COLO668 (cell line): ENCODE results near the gene ANKRD53.

Experiments
- DNase-seq: peaks from one replicate; lab custom pipeline; 2025; ENCODE audit not compliant: unreplicated experiment; lab: John Stamatoyannopoulos, UW

ANKRD53 gene

DNA sequence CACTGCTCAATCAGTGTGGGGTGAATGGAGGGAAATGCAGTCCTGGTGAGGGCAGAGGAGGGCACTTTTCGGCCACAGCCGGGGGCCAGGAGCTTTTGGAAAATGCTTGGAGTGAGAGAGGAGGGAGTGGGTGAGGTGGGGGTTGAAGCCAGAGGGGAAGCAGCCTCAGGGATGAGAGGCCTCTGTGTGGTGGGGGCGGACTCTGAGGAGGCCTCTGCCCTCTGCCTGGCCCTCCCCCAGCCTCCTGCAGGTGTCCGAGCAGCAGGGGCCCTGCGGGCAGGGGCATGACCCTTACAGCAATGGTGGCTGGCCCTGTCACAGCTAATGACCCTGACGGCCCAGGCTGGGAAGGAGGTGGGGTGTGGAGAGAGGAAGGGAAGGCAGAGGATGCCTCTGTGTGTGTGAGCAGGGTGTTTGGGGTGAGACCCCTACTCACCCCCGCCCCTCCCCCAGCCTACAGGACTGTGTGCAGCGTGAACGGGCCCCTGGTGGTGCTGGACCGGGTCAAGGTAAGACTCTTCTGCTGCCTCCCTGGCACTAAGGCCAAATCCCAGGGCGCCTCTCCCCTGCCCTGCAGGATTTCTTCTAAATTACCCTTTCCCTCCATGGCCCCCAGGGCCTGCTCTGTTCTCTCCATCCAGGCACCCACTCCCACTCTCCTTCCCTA is 35.1 kb upstream of the ANKRD53 start:
- no peak for DNase-seq

DNA sequence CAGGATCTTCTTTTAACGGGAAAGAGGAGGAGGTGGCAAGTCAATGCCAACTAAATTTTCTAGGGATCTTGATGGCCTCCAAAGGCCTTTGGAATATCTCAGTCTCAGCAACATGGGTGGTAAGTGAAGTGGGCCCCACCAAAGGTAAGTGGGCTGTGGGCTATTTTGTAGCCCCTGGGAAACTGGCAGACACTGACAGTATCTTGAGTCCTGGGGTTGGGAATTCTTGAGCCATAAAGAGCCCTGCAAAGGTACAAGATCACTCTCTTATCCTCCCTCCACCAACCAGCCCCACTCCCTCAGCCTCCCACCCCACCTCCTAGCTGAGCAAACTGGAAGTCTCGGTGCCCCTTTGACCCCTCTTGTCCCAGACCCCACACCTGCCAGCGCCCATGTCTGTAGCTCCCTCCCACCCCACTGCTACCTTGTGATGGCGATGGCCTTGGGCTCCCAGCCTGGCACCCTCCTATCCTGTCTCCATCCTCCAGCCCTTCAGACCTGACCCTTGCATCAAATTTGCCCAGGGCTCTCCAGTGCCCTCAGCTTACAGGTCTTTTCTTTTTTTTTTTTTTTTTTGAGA is 34.2 kb upstream of the ANKRD53 start:
- no peak for DNase-seq

DNA sequence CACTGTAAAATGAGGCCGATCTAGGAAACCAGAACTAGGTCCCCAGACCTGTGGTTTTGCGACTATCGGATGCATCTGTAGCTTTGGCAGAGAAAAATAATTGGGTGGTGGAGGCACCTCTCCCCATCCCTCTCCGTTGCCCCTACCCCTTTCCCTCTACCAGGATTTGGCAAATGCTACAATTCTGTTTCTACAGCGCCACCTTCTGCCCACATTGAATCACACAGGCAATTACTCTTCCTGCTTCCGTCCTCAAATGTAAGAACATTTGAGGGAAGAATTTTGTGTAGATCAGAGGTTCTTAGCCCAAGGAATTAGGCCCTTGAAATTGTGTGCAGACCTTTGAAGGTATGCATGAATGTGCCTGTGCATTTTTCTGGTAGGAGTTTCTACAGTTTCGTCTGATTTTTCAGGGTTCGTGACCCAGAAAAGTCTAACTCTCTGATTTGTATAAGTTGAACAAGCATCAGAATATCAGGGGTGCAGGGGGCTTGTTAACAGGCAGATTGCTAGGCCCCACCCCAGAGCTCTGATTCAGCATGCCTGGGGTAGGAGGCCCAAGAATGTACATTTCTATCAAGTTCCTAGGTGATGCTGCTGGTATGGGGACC is 31.5 kb upstream of the ANKRD53 start:
- DNase-seq, result peak; percentile 58

DNA sequence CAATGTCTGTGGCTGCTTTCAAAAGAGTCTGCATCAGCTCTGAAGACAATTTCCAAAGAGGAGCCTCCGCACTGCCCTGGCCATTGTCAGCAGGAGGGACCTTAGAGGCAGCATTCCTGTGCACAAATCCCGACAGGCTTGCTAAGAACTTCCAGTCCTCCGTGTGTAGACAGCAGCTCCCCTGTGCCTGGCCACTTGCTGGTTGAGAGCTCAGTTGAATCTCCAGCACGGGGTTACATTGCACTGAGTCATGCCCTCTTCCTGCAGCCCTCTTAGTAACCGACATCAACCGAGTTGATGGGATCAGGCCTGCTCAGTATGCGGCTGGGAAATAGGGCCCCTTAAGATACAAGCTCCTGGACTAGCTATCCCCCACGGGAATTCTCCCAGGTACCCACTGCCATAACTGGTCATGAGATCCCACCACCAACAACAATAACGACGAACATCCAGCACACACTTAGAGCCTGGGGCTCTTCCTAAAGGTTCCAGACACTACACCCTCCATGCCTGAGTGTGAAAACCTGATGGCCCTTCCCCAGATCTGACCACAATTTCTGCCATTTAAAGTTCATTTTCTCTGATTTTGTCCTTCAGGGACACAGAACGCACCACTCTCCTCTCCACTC is 30.8 kb upstream of the ANKRD53 start:
- no peak for DNase-seq

DNA sequence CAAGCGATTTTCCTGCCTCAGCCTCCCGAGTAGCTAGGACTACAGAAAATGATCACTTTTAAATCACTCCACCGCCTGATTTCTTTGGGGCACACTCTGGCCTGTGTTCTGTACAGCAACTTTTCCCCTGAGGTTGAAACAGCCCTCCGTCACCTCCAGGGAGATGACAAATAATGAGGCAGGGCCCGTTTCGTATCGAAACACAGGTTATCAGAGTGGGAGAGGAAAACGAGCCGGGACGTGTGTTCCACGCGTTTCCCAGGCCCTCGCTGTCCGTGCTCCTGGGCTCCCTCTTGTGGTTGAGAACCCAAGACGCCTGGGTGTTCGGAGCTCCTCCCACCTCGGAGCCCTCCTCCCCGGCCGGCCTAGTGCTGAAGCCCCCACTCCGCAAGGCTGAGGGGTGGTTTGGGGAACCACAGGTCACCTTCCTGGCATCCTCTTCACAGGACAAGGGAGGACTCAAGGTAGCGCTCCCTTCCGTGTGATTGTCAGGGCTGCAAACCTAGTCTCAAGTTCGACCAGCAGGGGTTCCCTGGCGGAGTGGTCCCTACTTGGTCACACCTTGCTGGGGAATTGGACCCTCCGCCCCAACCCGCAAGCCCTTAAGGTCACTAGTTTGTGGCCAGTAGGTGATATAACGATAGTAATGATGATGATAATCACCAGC is 30.0 kb upstream of the ANKRD53 start:
- peak; percentile 79 for DNase-seq

DNA sequence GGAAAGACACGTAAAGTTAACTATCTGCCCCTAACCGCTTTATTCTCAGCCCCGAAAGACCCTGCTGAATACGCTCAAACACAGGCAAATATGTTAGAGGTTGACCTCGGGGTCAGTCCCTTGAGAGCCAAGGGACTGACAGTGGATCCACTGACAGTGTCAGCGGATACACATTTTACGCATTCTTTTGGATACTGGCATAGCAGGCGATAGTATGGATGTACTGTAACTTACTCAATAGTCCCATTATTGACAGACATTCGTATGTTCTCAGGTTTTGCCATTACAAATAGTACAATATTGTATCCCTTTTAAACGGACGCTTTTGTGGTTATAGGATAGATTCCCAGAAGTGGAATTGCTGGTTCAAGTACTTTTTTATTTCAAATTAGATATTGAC is 29.3 kb upstream of the ANKRD53 start:
- no peak for DNase-seq

DNA sequence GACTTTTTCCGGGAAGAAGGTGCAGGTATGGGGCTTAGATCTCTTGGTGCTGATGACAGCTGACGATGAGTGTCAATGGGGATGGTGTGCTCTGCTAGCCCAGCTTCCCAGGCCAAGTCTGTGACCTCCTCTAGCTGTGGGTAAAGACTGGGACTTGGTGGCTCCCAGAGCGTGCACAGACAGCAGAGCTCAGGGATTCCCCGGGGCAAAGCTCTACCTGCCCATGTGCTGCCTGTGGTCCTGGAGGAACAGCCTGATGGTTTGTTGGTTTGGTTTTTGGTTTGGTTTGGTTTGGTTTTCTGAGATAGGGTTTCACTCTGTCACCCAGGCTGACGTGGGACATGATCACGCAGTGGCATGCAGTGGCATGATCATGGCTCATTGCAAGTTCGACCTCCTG is 23.5 kb upstream of the ANKRD53 start:
- DNase-seq, result no peak

GRCh38 chr2:70956141-70956540 is 22.3 kb upstream of the ANKRD53 start:
- no peak for DNase-seq

- DNase-seq, result no peak
Measured at GRCh38 chr2:70957798-70958197, 20.6 kb upstream of the ANKRD53 start.

GRCh38 chr2:70958759-70959158 is 19.7 kb upstream of the ANKRD53 start:
- DNase-seq, result no peak

DNA sequence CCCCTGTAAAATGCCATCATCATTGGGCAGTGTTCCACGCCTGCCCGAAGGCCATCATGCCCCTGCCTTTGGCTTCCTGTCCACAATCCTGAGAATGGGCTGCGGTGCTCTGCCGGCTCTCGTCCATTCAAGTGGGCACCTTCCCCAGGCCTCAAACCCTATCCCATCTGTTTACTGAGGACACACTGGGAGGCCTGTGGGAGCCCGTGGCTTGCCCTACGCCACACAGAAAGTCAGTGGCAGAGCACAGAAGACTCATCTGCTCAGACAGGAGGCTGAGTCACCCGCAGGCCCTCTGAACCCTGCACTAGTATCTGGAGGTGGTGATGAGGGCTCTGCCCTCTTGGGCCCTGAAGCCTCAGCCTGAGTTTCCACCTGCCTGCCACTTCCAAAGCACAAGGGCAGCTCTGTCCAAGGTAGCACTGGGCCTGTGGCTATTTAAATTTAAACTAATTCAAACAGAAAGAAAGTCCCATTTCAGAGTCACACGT is 19.1 kb upstream of the ANKRD53 start:
- no peak for DNase-seq

GRCh38 chr2:70959851-70960832 is 18.3 kb upstream of the ANKRD53 start:
- DNase-seq, result no peak

DNA sequence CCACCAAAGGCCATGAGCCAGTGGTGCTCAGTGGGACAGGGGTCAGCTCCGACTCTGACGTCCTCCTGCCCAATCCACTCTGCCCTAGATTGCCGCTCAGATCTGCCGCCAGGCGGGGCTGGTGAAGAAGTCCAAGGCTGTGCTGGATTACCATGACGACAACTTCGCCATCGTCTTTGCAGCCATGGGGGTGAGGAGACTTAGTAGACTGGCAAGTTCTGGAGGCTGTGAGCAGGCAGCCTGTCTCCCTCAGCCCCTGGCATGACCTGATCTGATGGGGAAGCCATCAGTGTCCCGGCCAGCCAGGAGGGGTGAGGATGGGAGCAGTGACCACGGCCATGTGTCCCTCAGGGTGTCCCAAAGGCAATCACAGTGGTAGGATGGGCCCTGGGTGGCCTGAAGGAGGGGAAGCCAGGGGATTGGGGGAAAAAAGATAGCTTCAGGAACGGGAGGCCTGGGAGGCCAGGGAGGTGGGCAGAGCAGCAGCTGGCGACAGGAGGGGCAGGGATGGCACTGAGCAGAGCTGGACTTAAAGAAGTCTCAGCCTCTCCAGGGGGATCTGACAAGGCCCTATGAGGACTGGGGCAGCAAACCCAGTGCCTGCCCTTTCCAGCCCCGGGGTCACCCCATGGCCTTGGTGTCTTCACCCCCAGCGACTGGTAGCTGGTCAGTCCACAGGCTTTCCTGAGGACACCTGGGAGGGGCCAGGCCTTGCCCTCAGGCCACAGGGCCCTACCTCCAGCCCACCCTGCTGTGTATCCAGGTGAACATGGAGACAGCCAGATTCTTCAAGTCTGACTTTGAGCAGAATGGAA is 17.4 kb upstream of the ANKRD53 start:
- no peak for DNase-seq

- no peak for DNase-seq
Measured at GRCh38 chr2:70961648-70961994, 16.8 kb upstream of the ANKRD53 start.

DNA sequence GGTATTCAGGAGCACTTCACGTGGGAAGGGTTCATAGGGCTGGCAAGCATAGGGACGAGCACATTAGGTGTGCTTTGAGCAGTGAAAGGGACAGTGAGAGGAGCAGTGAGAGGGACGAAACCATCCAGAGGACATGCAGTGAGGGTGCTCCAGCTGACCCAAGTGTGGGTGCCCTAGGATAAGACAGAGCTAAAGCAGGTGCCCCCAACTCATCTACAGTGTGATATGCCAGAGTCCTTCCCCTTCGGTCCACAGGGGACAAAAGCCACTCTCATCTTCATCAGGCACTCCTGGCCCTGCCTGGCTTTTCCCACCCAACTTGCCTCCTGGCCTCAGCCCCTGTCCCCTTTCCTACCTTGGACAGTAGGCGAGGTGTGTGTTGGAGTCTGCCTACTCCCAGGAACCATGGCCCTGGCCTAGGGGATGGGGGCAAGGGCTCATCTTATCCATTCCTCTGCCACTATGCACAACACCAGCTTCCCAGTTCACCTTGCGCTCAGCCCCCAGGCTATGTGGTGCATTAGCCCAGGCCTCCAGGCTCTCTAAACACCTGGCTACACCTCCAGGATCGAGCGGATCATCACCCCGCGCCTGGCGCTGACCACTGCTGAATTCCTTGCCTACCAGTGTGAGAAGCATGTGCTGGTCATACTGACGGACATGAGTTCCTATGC is 16.1 kb upstream of the ANKRD53 start:
- no peak for DNase-seq

GRCh38 chr2:70962885-70963878 is 15.2 kb upstream of the ANKRD53 start:
- no peak for DNase-seq

GRCh38 chr2:70964133-70964532 is 14.3 kb upstream of the ANKRD53 start:
- no peak for DNase-seq
